GM23338 (cell line): ENCODE results near the gene LRP1B. TPM values are rescaled to one million over a fixed set of nuclear protein-coding genes. Genes with fewer than 3 reads are reported as not detected.

ENCODE experiments used
- ATAC-seq: fragments of 200-7000 bp; cut with Tn5 transposase; 3 replicates; pipeline ENCODE4 v1.9.1; 2020
- DNase-seq: peaks from one replicate; pipeline ENCODE4 v3.0.0-alpha.2; 2015; ENCODE audit warnings: low spot score
- H2AFZ ChIP-seq: fragments of 200-600 bp; sonication (generic); 2 replicates; pipeline ENCODE4 v1.8.0; 2016; ENCODE audit warnings: antibody characterized with exemption, mild to moderate bottlenecking, moderate library complexity
- H3F3A ChIP-seq: fragments of 200-600 bp; sonication (generic); replicated peaks from 2 replicates; pipeline ENCODE4 v1.8.0; 2017; ENCODE audit warnings: antibody characterized with exemption, mixed run types, low read depth
- H3K27ac ChIP-seq: fragments of 200-600 bp; sonication (generic); 2 replicates; pipeline ENCODE4 v1.6.1; 2016; ENCODE audit warnings: low read depth
- H3K27me3 ChIP-seq: fragments of 200-600 bp; sonication (generic); 2 replicates; pipeline ENCODE4 v1.8.0; 2016; ENCODE audit warnings: mild to moderate bottlenecking, mixed run types, moderate library complexity; ENCODE audit not compliant: insufficient read depth
- H3K36me3 ChIP-seq: fragments of 200-600 bp; sonication (generic); 2 replicates; pipeline ENCODE4 v1.8.0; 2016; ENCODE audit warnings: mild to moderate bottlenecking; ENCODE audit not compliant: insufficient read depth
- H3K4me1 ChIP-seq: fragments of 200-600 bp; sonication (generic); 2 replicates; pipeline ENCODE4 v1.8.0; 2016; ENCODE audit warnings: mild to moderate bottlenecking, moderate library complexity; ENCODE audit not compliant: insufficient read depth
- H3K4me2 ChIP-seq: fragments of 200-600 bp; sonication (generic); 2 replicates; pipeline ENCODE4 v1.7.1; 2017; ENCODE audit warnings: mixed run types
- H3K4me3 ChIP-seq: fragments of 200-600 bp; sonication (generic); 2 replicates; pipeline ENCODE4 v1.6.1; 2016; ENCODE audit warnings: mixed run types
- H3K79me2 ChIP-seq: fragments of 200-600 bp; sonication (generic); replicated peaks from 2 replicates; pipeline ENCODE4 v1.8.0; 2017; ENCODE audit warnings: mild to moderate bottlenecking; ENCODE audit not compliant: insufficient read depth
- H3K9me2 ChIP-seq: fragments of 200-600 bp; sonication (generic); 2 replicates; pipeline ENCODE4 v1.8.0; 2017; ENCODE audit not compliant: insufficient read depth
- H4K20me1 ChIP-seq: fragments of 200-600 bp; sonication (generic); replicated peaks from 2 replicates; pipeline ENCODE4 v1.8.0; 2017; ENCODE audit warnings: mild to moderate bottlenecking; ENCODE audit not compliant: insufficient read depth
- H3K27ac Mint-ChIP-seq: 2 replicates; pipeline ENCODE4 v1.8.0; 2020; ENCODE audit warnings: inconsistent platforms, mild to moderate bottlenecking, moderate library complexity, mixed read lengths
- H3K27me3 Mint-ChIP-seq: 3 replicates; pipeline ENCODE4 v1.8.0; 2022; ENCODE audit warnings: low read depth, mild to moderate bottlenecking, moderate library complexity, mixed read lengths, inconsistent platforms; ENCODE audit not compliant: insufficient read depth, poor library complexity
- H3K36me3 Mint-ChIP-seq: 3 replicates; pipeline ENCODE4 v1.8.0; 2021; ENCODE audit warnings: low read depth, mild to moderate bottlenecking, inconsistent platforms, moderate library complexity, mixed read lengths
- H3K4me1 Mint-ChIP-seq: 3 replicates; pipeline ENCODE4 v1.8.0; 2020; ENCODE audit warnings: mild to moderate bottlenecking, inconsistent platforms, mixed read lengths
- H3K4me3 Mint-ChIP-seq: 3 replicates; pipeline ENCODE4 v1.8.0; 2021; ENCODE audit warnings: moderate library complexity, mild to moderate bottlenecking, inconsistent platforms, mixed read lengths
- H3K9me3 Mint-ChIP-seq: 3 replicates; pipeline ENCODE4 v1.8.0; 2020; ENCODE audit warnings: moderate library complexity, mild to moderate bottlenecking, inconsistent platforms, mixed read lengths
- CREB1 ChIP-seq: fragments of 250-450 bp; sonication (Bioruptor Pico); IDR thresholded peaks from 2 replicates; pipeline ENCODE4 v1.5.0; 2020; ENCODE audit warnings: low read depth, mild to moderate bottlenecking, moderate library complexity
- ETS1 ChIP-seq: IDR thresholded peaks from 2 replicates; pipeline ENCODE4 v1.6.1; 2016; ENCODE audit warnings: antibody characterized with exemption
- EZH2 ChIP-seq: fragments of 200-600 bp; sonication (generic); IDR thresholded peaks from one replicate; pipeline ENCODE4 v1.8.0; 2017; ENCODE audit warnings: antibody characterized with exemption, mild to moderate bottlenecking, low read depth; ENCODE audit not compliant: unreplicated experiment
- NANOG ChIP-seq: IDR thresholded peaks from 2 replicates; pipeline ENCODE4 v1.6.1; 2016; ENCODE audit warnings: antibody characterized with exemption, borderline replicate concordance
- POLR2AphosphoS5 ChIP-seq: IDR thresholded peaks from 2 replicates; pipeline ENCODE4 v1.6.1; 2016; ENCODE audit warnings: antibody characterized with exemption, low read depth
- REST ChIP-seq: IDR thresholded peaks from one replicate; pipeline ENCODE4 v1.6.1; 2018; ENCODE audit warnings: antibody characterized with exemption; ENCODE audit not compliant: unreplicated experiment
- STAT1 ChIP-seq: IDR thresholded peaks from one replicate; pipeline ENCODE4 v1.6.1; 2016; ENCODE audit warnings: antibody characterized with exemption; ENCODE audit not compliant: unreplicated experiment
- ZNF114 ChIP-seq: fragments of 250-450 bp; sonication (Bioruptor Pico); IDR thresholded peaks from 2 replicates; pipeline ENCODE4 v1.5.0; 2020; ENCODE audit warnings: mild to moderate bottlenecking, moderate library complexity
- ZNF331 ChIP-seq: fragments of 250-450 bp; sonication (Bioruptor Pico); IDR thresholded peaks from 2 replicates; pipeline ENCODE4 v1.5.0; 2020; ENCODE audit warnings: low read depth, mild to moderate bottlenecking, moderate library complexity
- polyA plus RNA-seq: library from polyadenylated mRNA; unstranded; fragments of >200 nt; fragmentation: Nextera tagmentation; extraction: Ambion mirVana; gene quantifications from 2 replicates; pipeline ENCODE4 v1.2.1, GENCODE V29; 2016
- total RNA-seq: library from RNA; depleted of rRNA; stranded (reverse); fragments of >200 nt; shearing (Covaris generic); gene quantifications from 2 replicates; pipeline ENCODE4 v1.2.3, GENCODE V29; 2014
- TF ChIP-seq, protein P1 (sequence below), 2 experiments: fragments of 200-600 bp in 1 of 2; sonication (generic) in 1 of 2; conservative IDR thresholded peaks; 2 replicates each; pipeline versions ENCODE4 v1.5.1 to v1.6.1; 2016 to 2017; ENCODE audit warnings: antibody characterized with exemption in 2 of 2, low read depth in 2 of 2, mild to moderate bottlenecking in 2 of 2, moderate library complexity in 1 of 2

The LRP1B gene
- total and polyA plus RNA-seq, 2 experiments from 2014 or later, result 0.15 to 0.97 TPM

DNA sequence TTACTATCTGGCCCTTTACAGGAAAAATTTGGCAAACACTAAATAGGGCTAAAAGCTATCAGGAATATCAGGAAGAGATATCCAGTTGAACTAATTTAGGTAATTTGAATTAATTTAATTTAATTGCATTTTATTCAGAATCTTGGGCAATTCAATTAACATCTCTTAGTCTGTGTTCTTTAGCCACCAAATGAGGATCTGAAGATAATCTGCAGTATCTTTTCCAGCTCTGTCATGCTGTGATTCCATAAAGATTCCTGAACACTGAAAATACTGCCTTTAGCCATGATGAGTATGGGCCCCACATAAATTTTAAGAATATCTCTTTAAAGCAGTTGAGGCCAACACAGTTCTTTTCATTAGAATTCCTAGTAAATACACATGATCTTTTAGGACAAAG is 1679.5 kb downstream of the LRP1B start:
- no peak overlapping the region for H3K27ac Mint-ChIP-seq
- Histone ChIP-seq H3K27me3 (no peaks in the 10 kb centered on the region), H3K4me3 (no peak overlapping the region), H3K4me1 (no peaks in the 10 kb centered on the region), H3K79me2 (no peaks in the 10 kb centered on the region), H2AFZ (no peak overlapping the region), H3K27ac (no peak overlapping the region), H4K20me1 (no peaks in the 10 kb centered on the region), H3K9me2 (no peaks in the 10 kb centered on the region), H3K36me3 (no peaks in the 10 kb centered on the region), H3F3A (no peaks in the 10 kb centered on the region), H3K4me2 (no peak overlapping the region)
- peaks cover 2% of the 10 kb centered on the region for H3K4me1 Mint-ChIP-seq
- no peaks in the 10 kb centered on the region for H3K36me3 Mint-ChIP-seq
- TF ChIP-seq ZNF114 (no peak), REST (no peak), CREB1 (CRISPR knock-in tag) (no peak), STAT1 (no peak), NANOG (no peak), POLR2AphosphoS5 (no peak)
- no peak overlapping the region for H3K4me3 Mint-ChIP-seq
- H3K9me3 Mint-ChIP-seq, result no peaks in the 10 kb centered on the region
- DNase-seq (no peak), ATAC-seq (no peak)
- H3K27me3 Mint-ChIP-seq, result no peaks in the 10 kb centered on the region

DNA sequence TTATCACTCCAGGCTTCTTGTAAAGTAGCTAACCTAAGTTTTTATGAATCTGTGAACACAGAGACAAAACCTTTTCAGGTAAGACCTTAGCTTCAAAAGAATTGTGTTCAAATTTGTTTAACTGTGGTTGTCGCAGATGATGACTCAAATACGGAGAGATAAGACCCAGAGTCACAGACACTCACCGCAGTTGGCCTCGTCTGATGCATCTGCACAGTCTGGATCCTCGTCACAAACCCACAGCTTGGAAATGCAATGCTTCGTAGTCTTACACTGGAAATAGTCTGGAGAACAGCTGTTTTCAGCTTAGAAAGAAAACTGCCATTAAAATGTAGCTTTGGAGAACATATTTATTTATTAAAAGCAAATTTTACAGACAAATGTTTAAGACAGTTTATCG is 1688.5 kb downstream of the LRP1B start:
- Mint-ChIP-seq H3K27me3 (no peaks in the 10 kb centered on the region), H3K4me1 (no peaks in the 10 kb centered on the region), H3K27ac (no peak overlapping the region), H3K36me3 (no peaks in the 10 kb centered on the region), H3K9me3 (no peaks in the 10 kb centered on the region), H3K4me3 (no peak overlapping the region)
- Histone ChIP-seq H4K20me1 (no peaks in the 10 kb centered on the region), H3K36me3 (no peaks in the 10 kb centered on the region), H2AFZ (no peak overlapping the region), H3K9me2 (no peaks in the 10 kb centered on the region), H3K79me2 (no peaks in the 10 kb centered on the region), H3K4me2 (no peak overlapping the region), H3K4me3 (no peak overlapping the region), H3K4me1 (no peaks in the 10 kb centered on the region), H3F3A (no peaks in the 10 kb centered on the region), H3K27ac (no peak overlapping the region), H3K27me3 (no peaks in the 10 kb centered on the region)
- DNase-seq (no peak), ATAC-seq (no peak)
- TF ChIP-seq EZH2 (no peak), ZNF331 (CRISPR knock-in tag) (no peak), ETS1 (no peak), REST (no peak), CREB1 (CRISPR knock-in tag) (no peak), STAT1 (no peak), ZNF114 (no peak)
- TF ChIP-seq, protein P1, sequence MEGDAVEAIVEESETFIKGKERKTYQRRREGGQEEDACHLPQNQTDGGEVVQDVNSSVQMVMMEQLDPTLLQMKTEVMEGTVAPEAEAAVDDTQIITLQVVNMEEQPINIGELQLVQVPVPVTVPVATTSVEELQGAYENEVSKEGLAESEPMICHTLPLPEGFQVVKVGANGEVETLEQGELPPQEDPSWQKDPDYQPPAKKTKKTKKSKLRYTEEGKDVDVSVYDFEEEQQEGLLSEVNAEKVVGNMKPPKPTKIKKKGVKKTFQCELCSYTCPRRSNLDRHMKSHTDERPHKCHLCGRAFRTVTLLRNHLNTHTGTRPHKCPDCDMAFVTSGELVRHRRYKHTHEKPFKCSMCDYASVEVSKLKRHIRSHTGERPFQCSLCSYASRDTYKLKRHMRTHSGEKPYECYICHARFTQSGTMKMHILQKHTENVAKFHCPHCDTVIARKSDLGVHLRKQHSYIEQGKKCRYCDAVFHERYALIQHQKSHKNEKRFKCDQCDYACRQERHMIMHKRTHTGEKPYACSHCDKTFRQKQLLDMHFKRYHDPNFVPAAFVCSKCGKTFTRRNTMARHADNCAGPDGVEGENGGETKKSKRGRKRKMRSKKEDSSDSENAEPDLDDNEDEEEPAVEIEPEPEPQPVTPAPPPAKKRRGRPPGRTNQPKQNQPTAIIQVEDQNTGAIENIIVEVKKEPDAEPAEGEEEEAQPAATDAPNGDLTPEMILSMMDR (conservative IDR thresholded peaks at IDR 0.05; ENCODE audit: low read depth in 2 of 2), result no peak
